MM.1S (cell line): Measurements from ENCODE around the gene LRIG3.

Source experiments
- DNase-seq: peaks from one replicate; pipeline ENCODE4 v3.0.0-alpha.2; 2015
- H2AFZ ChIP-seq: fragments of 300-600 bp; sonication (generic); 2 replicates; pipeline ENCODE4 v1.6.0; 2016; ENCODE audit warnings: antibody characterized with exemption, low read length
- H3F3A ChIP-seq: fragments of 300-600 bp; sonication (generic); 2 replicates; pipeline ENCODE4 v1.6.1; 2016; ENCODE audit warnings: mild to moderate bottlenecking, antibody characterized with exemption, low read length, moderate library complexity, mixed read lengths; ENCODE audit not compliant: insufficient read depth
- H3K27ac ChIP-seq: fragments of 300-600 bp; sonication (generic); 2 replicates; pipeline ENCODE4 v1.5.1; 2016; ENCODE audit warnings: mild to moderate bottlenecking, low read length
- H3K27me3 ChIP-seq: fragments of 300-600 bp; sonication (generic); replicated peaks from 2 replicates; pipeline ENCODE4 v1.6.0; 2016; ENCODE audit warnings: low read length; ENCODE audit not compliant: insufficient read depth
- H3K36me3 ChIP-seq: fragments of 300-600 bp; sonication (generic); replicated peaks from 2 replicates; pipeline ENCODE4 v1.6.1; 2016; ENCODE audit warnings: mild to moderate bottlenecking, low read length, mixed read lengths; ENCODE audit not compliant: insufficient read depth
- H3K4me1 ChIP-seq: fragments of 300-600 bp; sonication (generic); 2 replicates; pipeline ENCODE4 v1.6.1; 2016; ENCODE audit warnings: low read length, mixed read lengths
- H3K4me2 ChIP-seq: fragments of 300-600 bp; sonication (generic); 2 replicates; pipeline ENCODE4 v1.6.0; 2016; ENCODE audit warnings: low read depth, low read length
- H3K4me3 ChIP-seq: fragments of 300-600 bp; sonication (generic); 2 replicates; pipeline ENCODE4 v1.5.1; 2016; ENCODE audit warnings: low read length, mixed read lengths
- H3K79me2 ChIP-seq: fragments of 300-600 bp; sonication (generic); 2 replicates; pipeline ENCODE4 v1.6.1; 2016; ENCODE audit warnings: mixed run types, low read length, mixed read lengths
- H3K9ac ChIP-seq: fragments of 300-600 bp; sonication (generic); 2 replicates; pipeline ENCODE4 v1.6.1; 2016; ENCODE audit warnings: low read length, mixed read lengths
- H3K9me2 ChIP-seq: fragments of 300-600 bp; sonication (generic); replicated peaks from 2 replicates; pipeline ENCODE4 v1.6.1; 2016; ENCODE audit warnings: mild to moderate bottlenecking, low read length, mixed read lengths; ENCODE audit not compliant: insufficient read depth
- H3K9me3 ChIP-seq: fragments of 300-600 bp; sonication (generic); replicated peaks from 2 replicates; pipeline ENCODE4 v1.6.1; 2016; ENCODE audit warnings: mild to moderate bottlenecking, low read length, mixed read lengths; ENCODE audit not compliant: insufficient read depth
- H4K20me1 ChIP-seq: fragments of 300-600 bp; sonication (generic); 2 replicates; pipeline ENCODE4 v1.6.1; 2016; ENCODE audit warnings: mild to moderate bottlenecking, low read length, moderate library complexity, mixed read lengths; ENCODE audit not compliant: insufficient read depth
- EZH2 ChIP-seq: fragments of 300-600 bp; sonication (generic); optimal IDR thresholded peaks from 2 replicates; pipeline ENCODE3; 2017; ENCODE audit warnings: low read depth, mild to moderate bottlenecking, antibody characterized with exemption, low read length, mixed read lengths
- EZH2phosphoT487 ChIP-seq: fragments of 300-600 bp; sonication (generic); IDR thresholded peaks from 2 replicates; pipeline ENCODE4 v1.6.1; 2018; ENCODE audit warnings: antibody characterized with exemption, low read length
- TF ChIP-seq, protein P1 (sequence below): fragments of 300-600 bp; sonication (generic); IDR thresholded peaks from 2 replicates; pipeline ENCODE4 v1.5.1; 2016; ENCODE audit warnings: antibody characterized with exemption, low read length, mixed read lengths

The LRIG3 gene

DNA sequence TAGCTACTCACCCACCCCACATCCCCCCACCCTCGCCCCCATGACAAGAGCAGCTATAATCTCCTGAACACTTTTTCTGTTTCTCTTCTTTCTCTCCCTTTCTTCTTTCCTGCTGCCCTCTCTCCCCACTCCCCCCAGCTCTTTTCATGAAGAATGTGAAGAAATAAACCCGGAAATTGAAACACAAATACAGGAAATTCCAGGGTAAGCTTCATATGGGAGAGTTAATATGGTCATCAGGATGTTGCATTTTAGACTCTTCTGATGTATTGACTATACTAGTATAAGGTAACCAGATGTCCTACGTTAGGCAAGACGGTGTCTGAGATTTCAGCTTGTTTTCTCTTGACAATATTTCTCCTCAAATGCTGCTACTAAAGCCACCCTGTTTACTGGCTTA is 41.6 kb upstream of the LRIG3 start:
- Histone ChIP-seq H3K9me2 (no peaks in the 10 kb centered on the region), H3K79me2 (no peaks in the 10 kb centered on the region), H3K27me3 (no peaks in the 10 kb centered on the region), H3F3A (no peaks in the 10 kb centered on the region), H3K36me3 (no peaks in the 10 kb centered on the region), H2AFZ (no peak overlapping the region), H3K9ac (no peak overlapping the region), H3K4me2 (no peak overlapping the region), H4K20me1 (no peaks in the 10 kb centered on the region), H3K4me3 (no peak overlapping the region), H3K4me1 (no peaks in the 10 kb centered on the region), H3K27ac (no peak overlapping the region), H3K9me3 (no peaks in the 10 kb centered on the region)
- TF ChIP-seq, protein P1, sequence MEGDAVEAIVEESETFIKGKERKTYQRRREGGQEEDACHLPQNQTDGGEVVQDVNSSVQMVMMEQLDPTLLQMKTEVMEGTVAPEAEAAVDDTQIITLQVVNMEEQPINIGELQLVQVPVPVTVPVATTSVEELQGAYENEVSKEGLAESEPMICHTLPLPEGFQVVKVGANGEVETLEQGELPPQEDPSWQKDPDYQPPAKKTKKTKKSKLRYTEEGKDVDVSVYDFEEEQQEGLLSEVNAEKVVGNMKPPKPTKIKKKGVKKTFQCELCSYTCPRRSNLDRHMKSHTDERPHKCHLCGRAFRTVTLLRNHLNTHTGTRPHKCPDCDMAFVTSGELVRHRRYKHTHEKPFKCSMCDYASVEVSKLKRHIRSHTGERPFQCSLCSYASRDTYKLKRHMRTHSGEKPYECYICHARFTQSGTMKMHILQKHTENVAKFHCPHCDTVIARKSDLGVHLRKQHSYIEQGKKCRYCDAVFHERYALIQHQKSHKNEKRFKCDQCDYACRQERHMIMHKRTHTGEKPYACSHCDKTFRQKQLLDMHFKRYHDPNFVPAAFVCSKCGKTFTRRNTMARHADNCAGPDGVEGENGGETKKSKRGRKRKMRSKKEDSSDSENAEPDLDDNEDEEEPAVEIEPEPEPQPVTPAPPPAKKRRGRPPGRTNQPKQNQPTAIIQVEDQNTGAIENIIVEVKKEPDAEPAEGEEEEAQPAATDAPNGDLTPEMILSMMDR: no peak
- TF ChIP-seq EZH2phosphoT487: no peak
- no peak for TF ChIP-seq EZH2
- DNase-seq: no peak

GRCh38 chr12:58961166-58961565 is 40.9 kb upstream of the LRIG3 start:
- DNase-seq: no peak
- no peak for TF ChIP-seq EZH2phosphoT487
- TF ChIP-seq, protein P1: no peak
- no peak for TF ChIP-seq EZH2
- Histone ChIP-seq H3K9ac (no peak overlapping the region), H4K20me1 (no peaks in the 10 kb centered on the region), H3K27ac (no peak overlapping the region), H3F3A (no peaks in the 10 kb centered on the region), H3K4me2 (no peak overlapping the region), H3K4me3 (no peak overlapping the region), H3K27me3 (no peaks in the 10 kb centered on the region), H3K9me2 (no peaks in the 10 kb centered on the region), H3K9me3 (no peaks in the 10 kb centered on the region), H3K4me1 (no peaks in the 10 kb centered on the region), H3K36me3 (no peaks in the 10 kb centered on the region), H3K79me2 (no peaks in the 10 kb centered on the region), H2AFZ (no peak overlapping the region)

GRCh38 chr12:58959639-58960300 is 39.5 kb upstream of the LRIG3 start:
- no peaks in the 10 kb centered on the region for H3K4me1 ChIP-seq
- no peaks in the 10 kb centered on the region for H3K9me3 ChIP-seq
- TF ChIP-seq EZH2phosphoT487 (no peak), EZH2 (no peak)
- TF ChIP-seq, protein P1: no peak
- H3K27ac ChIP-seq: no peak overlapping the region
- no peak overlapping the region for H2AFZ ChIP-seq
- H3K4me2 ChIP-seq: no peak overlapping the region
- H3K4me3 ChIP-seq: no peak overlapping the region
- H3K9me2 ChIP-seq: no peaks in the 10 kb centered on the region
- H3F3A ChIP-seq: no peaks in the 10 kb centered on the region
- no peaks in the 10 kb centered on the region for H4K20me1 ChIP-seq
- no peaks in the 10 kb centered on the region for H3K79me2 ChIP-seq
- no peaks in the 10 kb centered on the region for H3K27me3 ChIP-seq
- no peak overlapping the region for H3K9ac ChIP-seq
- DNase-seq: no peak
- H3K36me3 ChIP-seq: no peaks in the 10 kb centered on the region
